Dedifferentiated amniotic fluid mesenchymal stem cell (primary cell): ENCODE results near the gene IGF2BP2.
A peak's percentile ranks its signal among the peaks of the same experiment; 100 is the strongest.
"Not testable (repeated sequence)": the region's sequence is repeated elsewhere in the genome, so short reads cannot be mapped to it uniquely, and the experiment has no call there.

Source experiments
- DNase-seq: peaks from one replicate; pipeline ENCODE4 v3.0.0-alpha.2; 2016; ENCODE audit errors: extremely low spot score

IGF2BP2 gene

DNA sequence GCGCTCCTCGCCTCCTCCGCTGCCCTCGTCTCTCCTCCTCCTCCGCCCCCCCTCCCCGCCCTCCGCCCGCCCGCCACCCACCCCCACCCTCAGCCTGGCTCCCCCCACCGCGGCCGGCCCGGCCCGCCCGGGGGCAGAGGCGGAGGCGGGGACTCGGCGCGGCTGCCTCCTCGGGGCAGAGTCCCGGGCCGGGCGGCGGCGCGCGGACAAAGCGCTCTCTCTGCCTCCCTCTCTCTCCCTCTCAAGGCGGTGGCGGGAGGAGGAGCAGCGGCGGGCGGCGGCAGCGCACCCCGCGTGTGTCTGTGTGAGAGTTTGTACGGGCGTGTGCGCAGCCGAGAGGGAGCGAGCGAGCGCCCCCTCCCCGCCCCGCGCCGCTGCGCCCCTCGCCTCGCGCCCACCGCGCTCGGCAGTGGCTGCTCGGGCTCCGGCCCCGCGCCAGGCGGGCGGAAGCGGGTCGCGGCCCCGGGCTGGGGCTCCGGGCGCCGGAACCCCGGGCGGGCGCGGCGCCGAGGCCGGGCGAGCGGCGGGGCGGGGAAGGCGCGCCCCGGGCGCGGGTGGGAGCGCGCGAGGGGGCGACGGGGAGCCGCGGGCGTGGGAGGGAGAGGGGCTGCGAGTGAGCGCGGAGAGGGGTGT lies at the start of gene IGF2BP2:
Gene IGF2BP2, minus strand, starts transcription at position 37 of the 633 bp plus-strand sequence. CDS start 82 bp downstream, outside the sequence.
- peak; percentile 78 for DNase-seq

DNA sequence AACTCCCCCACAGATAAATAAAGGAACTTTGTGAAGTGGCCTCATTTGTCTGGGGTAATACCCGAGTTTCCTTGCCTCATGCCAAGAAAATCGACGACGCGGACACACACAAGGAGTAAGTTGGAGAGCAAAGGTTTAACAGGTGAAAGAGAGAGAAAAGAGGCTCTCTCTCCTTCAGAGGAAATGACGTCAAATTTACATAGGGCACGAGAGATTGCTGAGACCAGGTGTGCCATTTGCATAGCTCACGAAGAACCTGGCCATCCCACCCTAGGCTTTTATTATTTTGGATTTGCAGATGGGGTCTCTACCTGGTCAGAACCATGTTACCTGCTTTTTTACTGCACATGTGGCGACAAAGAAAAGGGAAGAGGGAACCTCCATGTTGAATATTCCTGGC lies 49.3 kb upstream of the IGF2BP2 start:
- DNase-seq: no peak

- no peak for DNase-seq
Measured at GRCh38 chr3:185867650-185868049, 42.8 kb upstream of the IGF2BP2 start.

DNA sequence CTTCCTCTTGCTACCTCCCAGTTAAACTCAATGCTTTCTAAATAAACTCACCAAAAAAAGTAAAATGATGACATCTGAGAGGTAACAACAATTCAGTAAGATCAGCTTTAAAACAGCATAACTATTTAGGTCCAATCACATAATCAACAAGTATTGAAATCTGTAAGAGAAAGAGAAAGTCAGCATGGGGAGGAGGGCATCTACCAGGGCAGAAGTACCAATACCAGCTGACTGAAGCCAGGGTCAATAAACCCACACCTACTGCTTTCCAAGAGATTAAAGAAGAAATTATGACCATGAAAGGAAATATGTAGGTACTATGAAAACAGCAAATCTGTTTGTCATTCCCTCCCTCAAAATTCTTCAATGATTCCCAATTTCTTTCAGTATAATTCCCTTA lies 42.2 kb upstream of the IGF2BP2 start:
- no peak for DNase-seq

GRCh38 chr3:185866555-185866954 lies 41.7 kb upstream of the IGF2BP2 start:
- no peak for DNase-seq

GRCh38 chr3:185865247-185865646 lies 40.4 kb upstream of the IGF2BP2 start:
- DNase-seq: no peak

- DNase-seq: no peak
Measured at GRCh38 chr3:185864767-185865166, 39.9 kb upstream of the IGF2BP2 start.

GRCh38 chr3:185862920-185863319 lies 38.1 kb upstream of the IGF2BP2 start:
- DNase-seq: no peak

- no peak for DNase-seq
Measured at GRCh38 chr3:185859294-185859972, 34.6 kb upstream of the IGF2BP2 start.

GRCh38 chr3:185858502-185859225 lies 33.8 kb upstream of the IGF2BP2 start:
- no peak for DNase-seq

- no peak for DNase-seq
Measured at GRCh38 chr3:185857208-185857607, 32.4 kb upstream of the IGF2BP2 start.

DNA sequence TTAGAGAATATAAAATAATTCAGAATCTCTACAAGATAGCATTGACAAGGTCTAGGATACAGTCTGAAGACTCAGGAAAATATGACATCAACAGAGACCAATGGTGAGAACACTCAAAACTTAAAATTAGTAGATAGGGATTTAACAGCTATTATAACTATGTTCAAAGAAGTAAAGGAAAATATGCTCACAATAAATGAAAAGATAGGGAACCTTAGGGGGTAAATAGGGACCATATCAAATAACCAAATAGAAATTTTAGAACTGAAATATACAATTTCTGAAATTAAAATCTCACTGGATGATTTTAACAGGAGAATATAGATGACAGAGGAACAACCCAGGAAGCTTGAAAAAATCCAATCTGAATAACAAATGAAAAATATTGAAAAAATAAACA lies 31.8 kb upstream of the IGF2BP2 start:
- DNase-seq: no peak

- not testable (repeated sequence) for DNase-seq
Measured at GRCh38 chr3:185853771-185854170, 28.9 kb upstream of the IGF2BP2 start.

GRCh38 chr3:185852635-185853034 lies 27.8 kb upstream of the IGF2BP2 start:
- DNase-seq: no peak

DNA sequence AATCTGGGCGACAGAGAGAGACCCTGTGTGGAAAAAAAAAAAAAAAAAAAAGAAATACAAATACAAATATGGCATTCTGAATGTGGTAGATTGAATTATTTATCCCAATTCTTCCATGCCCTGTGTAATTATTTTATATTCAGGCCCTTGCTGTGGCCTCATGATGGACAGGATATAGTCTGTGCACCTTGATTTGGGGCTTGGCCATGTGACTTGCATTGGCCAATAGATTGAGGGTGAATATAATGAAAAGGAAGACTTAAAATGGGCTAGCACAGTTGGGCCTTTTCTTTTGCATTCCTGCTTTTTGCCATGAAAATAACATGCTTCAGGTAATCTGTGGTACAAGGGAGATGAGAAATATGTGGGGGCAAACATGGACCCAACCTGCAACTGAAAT lies 27.1 kb upstream of the IGF2BP2 start:
- no peak for DNase-seq

DNA sequence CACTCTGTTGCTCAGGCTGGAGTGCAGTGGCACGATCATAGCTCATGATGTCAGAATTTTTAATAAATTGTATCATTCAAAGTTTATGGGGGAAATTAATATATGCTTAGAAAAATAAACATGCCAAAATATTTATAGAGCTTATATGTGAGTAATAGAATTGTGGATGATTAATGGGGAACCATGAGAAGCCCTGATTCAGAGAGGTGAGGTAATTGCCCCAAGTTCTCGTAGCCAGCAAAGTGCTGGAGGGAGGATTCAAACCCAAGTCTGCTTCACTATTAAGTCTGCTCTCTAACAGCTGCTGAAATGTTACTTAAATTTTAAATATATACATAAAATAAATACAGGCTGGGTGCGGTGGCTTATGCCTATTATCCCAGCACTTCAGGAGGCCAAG lies 26.2 kb upstream of the IGF2BP2 start:
- no peak for DNase-seq

DNA sequence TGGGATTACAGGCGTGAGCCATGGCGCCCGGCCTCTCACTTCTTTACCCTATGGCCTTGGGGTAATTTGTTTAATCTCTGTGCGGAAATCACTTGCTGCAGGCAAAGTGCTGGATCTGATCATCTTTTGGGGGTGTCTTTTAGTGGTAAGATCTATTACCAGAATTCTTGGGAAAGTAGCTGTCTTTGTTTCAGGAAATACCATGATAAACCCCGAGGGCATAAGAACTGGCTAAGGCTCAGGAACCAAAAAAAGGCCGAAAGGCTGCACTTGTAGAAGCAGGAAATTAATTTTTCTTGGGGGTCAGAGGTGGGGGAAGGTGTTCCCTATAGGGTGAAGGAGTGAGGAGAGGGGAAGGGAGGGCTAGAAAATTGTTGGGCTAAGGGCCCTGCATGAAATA lies 22.7 kb upstream of the IGF2BP2 start:
- no peak for DNase-seq

- no peak for DNase-seq
Measured at GRCh38 chr3:185846037-185846436, 21.2 kb upstream of the IGF2BP2 start.

DNA sequence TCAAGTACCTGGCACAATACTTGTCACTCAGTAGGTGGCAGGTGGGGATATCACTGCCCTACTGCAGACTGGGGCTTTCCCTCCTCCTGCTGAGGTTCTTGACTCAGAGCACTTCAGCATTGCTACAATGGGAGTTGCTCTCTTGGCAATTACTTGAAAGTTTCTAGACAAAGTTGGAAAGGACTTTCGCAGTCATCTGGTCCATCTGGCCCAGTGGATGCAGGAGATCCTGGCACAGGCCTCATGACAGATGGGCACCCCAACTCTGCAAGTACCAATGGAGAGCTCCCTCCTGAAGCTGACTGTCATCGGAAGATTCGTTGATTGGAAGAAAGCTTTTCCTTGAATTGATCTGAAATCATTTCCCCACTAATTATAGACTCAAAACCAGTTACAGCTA lies 19.2 kb upstream of the IGF2BP2 start:
- DNase-seq: no peak

GRCh38 chr3:185843635-185844034 lies 18.8 kb upstream of the IGF2BP2 start:
- DNase-seq: no peak

- DNase-seq: no peak
Measured at GRCh38 chr3:185843126-185843525, 18.3 kb upstream of the IGF2BP2 start.

DNA sequence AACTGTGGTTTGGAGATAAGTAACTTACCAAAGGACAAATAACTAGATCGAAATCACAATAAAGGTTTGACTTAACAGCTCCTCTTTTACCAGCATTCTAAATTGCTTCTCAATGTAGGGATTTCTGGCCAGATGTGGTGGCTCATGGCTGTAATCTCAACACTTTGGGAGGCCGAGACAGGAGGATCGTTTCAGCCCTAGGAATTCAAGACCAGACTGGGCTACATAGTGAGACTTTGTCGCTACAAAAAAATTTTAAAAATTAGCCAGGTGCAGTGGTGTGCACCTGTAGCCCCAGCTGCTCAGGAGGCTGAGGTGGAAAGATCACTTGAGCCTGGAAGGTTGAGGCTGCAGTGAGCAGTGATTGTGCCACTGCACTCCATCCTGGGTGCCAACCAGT lies 17.4 kb upstream of the IGF2BP2 start:
- DNase-seq: no peak

GRCh38 chr3:185838417-185838989 lies 13.7 kb upstream of the IGF2BP2 start:
- DNase-seq: not testable (repeated sequence)
